Neural cell (in vitro differentiated cells): ENCODE data around the gene ALDOA.

Experiments used
- EZH2 ChIP-seq: fragments of 200-600, 300-800 bp; shearing (Covaris generic), sonication (generic); IDR thresholded peaks from 2 replicates; pipeline ENCODE4 v1.6.1; 2014; ENCODE audit warnings: antibody characterized with exemption, low read length, borderline replicate concordance, mild to moderate bottlenecking; ENCODE audit not compliant: insufficient read depth, poor library complexity, severe bottlenecking
- POLR2AphosphoS5 ChIP-seq: IDR thresholded peaks from 2 replicates; pipeline ENCODE4 v1.6.1; 2012
- TF ChIP-seq, protein P1 (sequence below): fragments of 450-650 bp; IDR thresholded peaks from 2 replicates; pipeline ENCODE4 v1.5.1; 2014; ENCODE audit warnings: antibody characterized with exemption, mild to moderate bottlenecking, moderate library complexity; ENCODE audit not compliant: poor library complexity, severe bottlenecking

DNA sequence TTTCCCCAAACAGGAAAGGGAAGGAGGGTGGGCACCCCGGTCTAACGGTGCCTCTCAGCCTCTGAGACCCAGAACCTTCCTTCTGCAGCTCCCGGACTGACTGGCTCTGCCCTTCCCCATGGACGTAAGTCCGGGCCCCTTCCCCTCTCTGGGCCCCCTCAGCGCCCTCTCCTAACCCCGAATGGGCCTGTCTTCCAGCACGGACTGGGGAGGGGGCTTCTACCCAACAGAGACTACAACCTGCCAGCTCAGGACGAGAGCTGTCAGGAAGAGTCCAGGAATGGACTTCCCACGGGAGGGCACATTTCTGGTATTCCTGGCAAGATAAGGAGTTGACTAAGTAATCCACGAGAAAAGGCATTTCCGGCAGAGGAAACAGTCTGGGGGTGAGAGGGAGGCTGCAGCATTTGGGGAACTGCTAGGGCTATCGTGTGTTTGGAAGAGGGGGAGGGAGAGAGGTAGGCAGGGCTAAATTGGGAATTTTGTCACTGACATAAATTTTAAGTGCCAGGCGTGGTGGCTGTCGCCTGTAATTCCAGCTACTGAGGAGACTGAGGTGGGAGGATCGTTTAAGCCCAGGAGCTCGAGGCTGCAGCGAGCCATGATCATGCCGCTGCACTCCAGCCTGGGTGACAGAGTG is 12.1 kb upstream of the ALDOA start:
- TF ChIP-seq POLR2AphosphoS5 (no peak), EZH2 (no peak)
- TF ChIP-seq, protein P1, sequence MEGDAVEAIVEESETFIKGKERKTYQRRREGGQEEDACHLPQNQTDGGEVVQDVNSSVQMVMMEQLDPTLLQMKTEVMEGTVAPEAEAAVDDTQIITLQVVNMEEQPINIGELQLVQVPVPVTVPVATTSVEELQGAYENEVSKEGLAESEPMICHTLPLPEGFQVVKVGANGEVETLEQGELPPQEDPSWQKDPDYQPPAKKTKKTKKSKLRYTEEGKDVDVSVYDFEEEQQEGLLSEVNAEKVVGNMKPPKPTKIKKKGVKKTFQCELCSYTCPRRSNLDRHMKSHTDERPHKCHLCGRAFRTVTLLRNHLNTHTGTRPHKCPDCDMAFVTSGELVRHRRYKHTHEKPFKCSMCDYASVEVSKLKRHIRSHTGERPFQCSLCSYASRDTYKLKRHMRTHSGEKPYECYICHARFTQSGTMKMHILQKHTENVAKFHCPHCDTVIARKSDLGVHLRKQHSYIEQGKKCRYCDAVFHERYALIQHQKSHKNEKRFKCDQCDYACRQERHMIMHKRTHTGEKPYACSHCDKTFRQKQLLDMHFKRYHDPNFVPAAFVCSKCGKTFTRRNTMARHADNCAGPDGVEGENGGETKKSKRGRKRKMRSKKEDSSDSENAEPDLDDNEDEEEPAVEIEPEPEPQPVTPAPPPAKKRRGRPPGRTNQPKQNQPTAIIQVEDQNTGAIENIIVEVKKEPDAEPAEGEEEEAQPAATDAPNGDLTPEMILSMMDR, result no peak
